CD4-positive, alpha-beta T cell treated with Interleukin-10 for 1 hour (primary cell): ENCODE results near the gene CDK16.
"Not testable (repeated sequence)": the region's sequence is repeated elsewhere in the genome, so short reads cannot be mapped to it uniquely, and the experiment has no call there.

Source experiments
- DNase-seq: peaks from one replicate; pipeline ENCODE4 v3.0.0-alpha.2; 2020

Gene CDK16

GRCh38 chrX:47257620-47258019, 39.1 kb downstream of the CDK16 start:
- not testable (repeated sequence) for DNase-seq

- DNase-seq, result no peak
These were observed 46.1 kb downstream of the CDK16 start for GRCh38 chrX:47264483-47265173.

DNA sequence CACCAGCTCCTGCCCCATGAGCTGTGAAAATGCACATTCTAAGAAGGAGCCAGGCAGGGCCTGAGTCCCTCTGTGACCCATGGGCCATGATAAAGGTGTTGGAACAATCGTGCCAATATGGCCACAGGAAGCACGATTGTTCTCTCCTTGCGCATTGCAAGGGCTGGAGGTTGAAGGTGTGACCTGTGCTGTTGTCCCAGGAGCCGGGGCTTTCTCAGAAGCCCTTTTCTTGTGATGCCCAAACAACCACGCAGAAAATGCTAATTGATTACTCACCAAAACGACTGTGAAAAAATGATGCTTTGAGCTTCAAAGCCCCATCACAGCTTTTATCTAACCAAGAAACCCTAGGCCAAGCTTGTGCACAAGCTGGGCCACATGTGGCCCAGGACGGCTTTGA, 48.2 kb downstream of the CDK16 start:
- no peak for DNase-seq

DNA sequence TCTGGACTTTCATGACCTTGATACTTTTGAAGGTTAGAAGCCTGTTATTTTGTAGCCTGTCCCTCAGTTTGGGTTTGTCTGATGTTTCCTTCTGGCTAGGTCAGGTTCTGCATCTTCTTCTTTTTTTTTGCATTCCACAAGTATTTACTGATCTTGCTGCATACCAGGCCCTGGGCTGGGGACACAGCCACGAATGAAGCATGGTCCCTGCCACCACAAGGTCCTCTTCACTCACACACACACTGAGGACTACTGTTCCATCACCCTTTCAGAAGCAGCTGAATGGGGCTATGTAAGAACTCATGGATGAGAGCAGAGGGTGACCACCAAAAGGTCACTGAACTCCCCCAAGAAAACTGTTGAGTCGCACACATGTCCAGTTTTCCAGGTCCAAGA, 53.5 kb downstream of the CDK16 start:
- no peak for DNase-seq

GRCh38 chrX:47273011-47273730, 54.7 kb downstream of the CDK16 start:
- no peak for DNase-seq

DNA sequence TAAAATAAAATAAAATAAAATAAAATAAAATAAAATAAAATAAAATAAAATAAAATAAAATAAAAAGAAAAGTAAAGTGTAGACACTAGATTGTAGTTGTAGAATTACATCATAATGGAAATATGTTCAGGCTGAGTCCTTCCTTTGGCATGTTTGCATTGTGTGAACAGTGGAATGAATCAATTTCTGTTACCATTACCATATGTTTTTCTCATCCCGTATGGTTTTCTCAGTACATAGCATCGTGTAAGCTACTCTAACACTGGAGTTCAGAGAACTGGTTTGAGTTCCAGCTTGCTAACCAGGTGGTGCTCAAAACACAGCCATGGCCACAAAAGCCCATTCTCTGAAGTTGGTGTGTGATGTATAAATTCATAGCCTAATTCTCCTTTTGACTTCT, 60.2 kb downstream of the CDK16 start:
- no peak for DNase-seq
